ENCODE results near the gene FBP2.
"Not testable (repeated sequence)": the region's sequence is repeated elsewhere in the genome, so short reads cannot be mapped to it uniquely, and the experiment has no call there.

Gene FBP2

GRCh38 chr9:94563548-94563947 is 30.1 kb downstream of the FBP2 start:
- no peak for DNase-seq (ENCODE audit: low read depth)

DNA sequence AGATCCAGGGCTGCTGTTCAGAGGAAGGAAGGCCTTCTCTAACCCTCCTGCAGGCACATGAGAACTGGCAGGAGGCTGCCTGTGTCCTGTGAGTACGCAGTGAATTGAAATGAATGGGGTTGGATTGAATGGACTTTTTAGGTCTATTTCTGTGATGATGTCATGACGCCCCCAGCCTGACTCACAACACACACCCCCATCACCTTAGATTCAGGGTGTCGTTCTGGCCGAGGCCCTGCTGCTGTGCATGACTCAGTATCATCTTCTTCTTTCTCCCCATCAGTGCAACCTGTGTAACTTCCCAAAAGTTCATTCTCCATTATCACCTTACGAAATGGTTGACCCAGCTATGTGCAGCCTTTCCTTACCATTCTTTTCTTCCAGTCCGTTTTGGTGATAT is 33.4 kb downstream of the FBP2 start:
- no peak for DNase-seq (ENCODE audit: low read depth)

GRCh38 chr9:94557376-94557775 is 36.2 kb downstream of the FBP2 start:
- DNase-seq (ENCODE audit: low read depth) = no peak

DNA sequence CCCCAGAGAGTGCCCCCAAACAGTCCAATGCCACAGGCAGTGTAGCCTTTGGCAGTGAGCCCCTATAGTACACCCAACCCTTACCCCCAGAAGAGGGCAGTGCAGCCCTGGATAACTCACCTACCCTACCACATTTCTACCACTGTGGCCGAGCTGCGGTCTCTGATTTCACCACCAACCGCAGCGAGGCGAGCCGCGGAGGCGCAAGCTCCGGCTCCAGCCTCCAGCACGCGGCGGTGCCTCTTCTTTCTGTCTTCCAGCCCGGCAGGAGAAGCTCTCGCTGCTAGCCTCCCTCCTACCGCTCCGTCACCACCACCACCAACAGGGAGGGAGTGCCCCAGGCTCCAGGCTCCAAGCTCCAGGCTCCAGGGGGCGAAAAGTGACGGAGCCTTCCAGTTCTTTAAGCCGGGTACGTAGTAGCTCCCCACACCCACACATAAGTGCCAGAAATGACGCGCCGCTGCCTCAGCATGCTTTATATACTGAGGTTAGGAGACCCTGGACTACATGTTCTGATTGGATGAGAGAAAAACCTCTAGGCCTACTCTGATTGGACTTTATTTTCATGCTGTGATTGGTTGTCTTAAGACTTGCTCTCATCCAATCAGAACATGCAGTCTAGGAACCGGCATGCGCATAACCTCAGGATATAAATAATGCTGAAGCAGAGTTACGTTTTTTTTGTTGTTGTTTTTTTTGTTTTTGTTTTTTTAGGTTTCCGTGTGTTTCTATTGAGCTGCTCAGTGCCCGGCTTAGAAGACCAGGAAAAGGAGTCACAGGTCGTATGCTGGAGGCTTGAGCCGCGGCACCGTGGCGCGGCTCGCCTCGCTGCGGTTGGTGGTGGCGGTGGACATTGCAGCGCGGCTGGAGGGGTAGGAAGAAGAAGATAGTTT is 38.9 kb downstream of the FBP2 start, which contains the start of gene PCAT7:
PCAT7 (plus strand) TSS at position 645 of the 893 bp plus-strand sequence.
- no peak for DNase-seq (ENCODE audit: low read depth)

- no peak for DNase-seq (ENCODE audit: low read depth)
Measured at GRCh38 chr9:94554078-94554438, 39.6 kb downstream of the FBP2 start.

DNA sequence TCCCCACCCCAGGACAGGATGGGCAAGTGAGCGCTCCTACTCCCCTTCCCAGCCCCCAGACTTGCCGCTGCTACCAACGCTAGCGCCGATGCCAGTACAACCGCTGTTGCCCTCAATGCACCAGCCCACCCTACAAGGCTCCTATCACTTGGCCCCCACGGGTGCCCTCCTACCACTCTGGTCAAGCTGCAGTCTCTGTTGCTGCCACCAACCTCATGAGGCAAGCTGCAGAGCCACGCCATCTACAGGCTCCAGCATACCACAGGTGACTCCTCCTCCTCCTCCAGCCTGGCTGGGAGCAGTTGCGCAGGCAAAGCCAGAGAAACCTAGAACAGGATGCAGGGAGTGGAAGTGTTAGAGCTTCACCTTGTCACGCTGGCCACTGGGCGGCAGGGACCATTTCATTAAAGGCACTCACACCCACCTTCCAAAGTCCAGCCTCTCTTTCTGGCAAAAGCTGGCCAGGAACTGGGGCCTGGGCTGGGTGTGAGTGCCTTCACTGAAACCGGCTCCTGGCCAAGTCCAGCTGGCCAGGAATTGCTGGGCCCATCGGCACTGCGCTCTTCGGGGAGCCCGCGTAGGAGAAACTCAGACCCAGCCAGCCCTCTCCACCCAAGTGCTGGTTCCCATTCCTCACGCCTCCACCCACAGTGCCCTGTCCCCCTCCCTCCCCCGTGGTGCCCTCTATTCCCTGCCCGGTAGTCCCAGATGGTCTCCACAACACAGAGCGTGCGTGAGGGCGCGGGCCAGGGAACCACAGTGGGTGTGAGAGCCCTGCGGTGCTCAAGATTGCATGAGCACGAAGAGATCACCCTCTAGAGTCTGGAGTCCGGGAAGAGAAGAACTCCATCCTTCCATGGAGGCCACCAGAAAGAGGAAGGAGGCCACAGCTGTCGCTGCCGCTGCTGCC is 40.3 kb downstream of the FBP2 start:
- DNase-seq (ENCODE audit: low read depth) = no peak

- no peak for DNase-seq (ENCODE audit: low read depth)
Measured at GRCh38 chr9:94545940-94546339, 47.7 kb downstream of the FBP2 start.

DNA sequence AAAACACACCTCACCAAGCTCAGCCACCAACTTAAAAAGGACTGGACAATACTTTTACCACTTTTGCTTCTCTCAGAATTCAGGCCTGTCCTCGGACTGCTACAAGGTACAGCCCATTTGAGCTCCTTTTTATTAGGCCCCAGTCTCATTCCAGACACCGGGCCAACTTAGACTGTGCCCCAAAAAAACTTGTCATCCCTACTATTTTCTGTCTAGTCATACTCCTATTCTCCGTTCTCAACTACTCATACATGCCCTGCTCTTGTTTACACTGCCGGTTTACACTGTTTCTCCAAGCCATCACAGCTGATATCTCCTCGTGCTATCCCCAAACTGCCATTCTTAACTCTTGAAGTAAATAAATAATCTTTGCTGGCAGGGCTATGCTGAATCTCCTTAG is 49.3 kb downstream of the FBP2 start:
- DNase-seq (ENCODE audit: low read depth) = not testable (repeated sequence)

- no peak for DNase-seq (ENCODE audit: low read depth)
Measured at GRCh38 chr9:94538908-94539307, 54.7 kb downstream of the FBP2 start.

- DNase-seq (ENCODE audit: low read depth) = no peak
Measured at GRCh38 chr9:94534901-94535300, 58.7 kb downstream of the FBP2 start.

DNA sequence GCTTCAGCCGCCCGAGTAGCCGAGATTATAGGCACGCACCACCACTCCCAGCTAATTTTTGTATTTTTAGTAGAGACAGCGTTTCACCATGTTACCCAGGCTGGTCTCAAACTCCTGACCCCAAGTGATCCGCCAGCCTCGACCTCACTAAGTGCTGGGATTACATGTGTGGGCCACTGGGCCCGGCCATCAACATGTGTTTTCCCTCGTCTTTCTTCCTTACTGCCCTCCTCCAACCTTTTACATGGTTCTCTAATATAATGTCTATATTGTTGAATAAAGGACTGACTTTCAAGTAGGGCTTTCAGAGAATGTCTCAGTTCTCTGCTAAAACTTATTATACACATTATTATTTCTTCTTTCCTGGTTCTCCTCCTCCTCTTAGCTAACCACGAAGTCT is 60.0 kb downstream of the FBP2 start:
- DNase-seq (ENCODE audit: low read depth) = no peak

- no peak for DNase-seq (ENCODE audit: low read depth)
Measured at GRCh38 chr9:94533155-94533554, 60.5 kb downstream of the FBP2 start.

GRCh38 chr9:94528886-94529285 is 64.7 kb downstream of the FBP2 start:
- DNase-seq (ENCODE audit: low read depth) = no peak

DNA sequence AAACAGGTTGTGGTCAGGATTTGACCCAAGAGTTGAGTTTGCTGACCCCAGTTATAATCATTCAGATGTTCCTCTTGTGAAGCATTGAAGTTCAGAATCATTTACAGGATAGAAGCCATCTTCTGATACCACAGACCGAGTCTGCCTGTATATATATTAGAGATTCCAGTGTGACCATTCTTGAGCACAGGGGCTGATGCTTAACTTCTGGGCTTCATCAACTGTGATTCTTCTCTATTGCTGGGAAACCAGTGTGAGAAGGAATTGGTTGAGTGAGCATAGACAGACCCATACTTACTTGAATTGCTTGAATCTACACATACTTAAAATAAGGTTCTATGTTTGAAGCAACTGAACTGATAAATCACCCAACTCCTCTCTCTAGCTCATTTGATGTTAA is 66.7 kb downstream of the FBP2 start:
- DNase-seq (ENCODE audit: low read depth) = no peak

DNA sequence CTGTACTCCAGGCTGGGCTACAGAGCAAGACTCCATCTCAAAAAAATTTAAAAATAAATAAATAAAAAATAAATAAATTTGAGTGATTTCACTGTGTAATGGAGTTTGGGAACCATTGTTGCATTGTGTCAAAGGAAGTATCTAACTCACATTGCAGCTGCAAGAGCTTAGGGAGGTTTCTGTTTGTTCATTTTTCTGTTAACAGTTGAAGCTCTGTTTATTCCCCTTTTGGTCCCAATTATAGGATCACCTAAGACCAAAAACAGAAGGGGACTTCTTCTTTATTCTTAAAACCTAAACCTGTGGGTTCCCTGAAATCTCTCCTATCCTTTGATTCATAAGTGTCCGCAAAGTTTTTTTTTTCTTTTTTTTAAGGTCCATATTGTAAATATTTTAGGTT is 67.4 kb downstream of the FBP2 start:
- no peak for DNase-seq (ENCODE audit: low read depth)

GRCh38 chr9:94525396-94526035 is 68.1 kb downstream of the FBP2 start:
- DNase-seq (ENCODE audit: low read depth) = no peak

- DNase-seq (ENCODE audit: low read depth) = no peak
Measured at GRCh38 chr9:94517254-94517653, 76.4 kb downstream of the FBP2 start.

GRCh38 chr9:94514722-94515121 is 78.9 kb downstream of the FBP2 start:
- no peak for DNase-seq (ENCODE audit: low read depth)

GRCh38 chr9:94511955-94512265 is 81.7 kb downstream of the FBP2 start:
- no peak for DNase-seq (ENCODE audit: low read depth)

DNA sequence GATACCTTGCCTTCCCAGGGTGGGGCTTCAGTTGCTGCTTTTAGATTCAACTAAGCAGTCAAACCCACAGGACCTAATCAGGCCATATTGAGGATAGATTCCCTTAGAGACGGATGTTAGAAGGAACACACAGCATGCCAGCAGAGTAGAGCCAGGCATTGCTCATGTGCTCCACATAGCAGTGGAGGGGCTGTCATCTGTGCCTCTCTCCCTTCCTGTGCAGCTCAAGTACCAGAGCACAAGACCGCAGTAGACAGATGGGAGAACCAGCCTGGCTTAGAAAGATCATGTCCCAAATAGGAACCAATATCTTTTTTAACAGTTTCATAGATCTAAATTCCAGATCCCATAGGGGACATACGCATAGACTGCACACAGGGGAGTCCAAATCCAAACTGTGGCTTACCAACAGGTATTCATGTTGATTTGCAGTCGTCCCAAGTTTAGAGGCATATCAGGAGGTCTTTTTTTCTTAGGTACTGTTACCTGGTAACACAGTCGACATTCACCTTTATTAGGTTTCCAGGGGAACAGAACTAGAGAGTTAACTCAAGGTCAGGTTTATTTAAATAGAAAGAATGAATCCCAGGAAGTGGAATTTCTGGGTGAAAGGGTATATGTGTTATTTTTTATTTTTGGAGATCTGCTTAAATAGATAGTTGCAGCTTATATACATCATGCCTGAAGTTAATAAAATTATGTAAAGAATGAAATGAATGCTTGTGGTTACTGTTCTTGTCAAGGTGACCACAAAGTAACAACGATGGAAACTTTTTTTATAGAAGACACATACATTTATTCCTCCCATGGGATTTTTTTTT is 82.3 kb downstream of the FBP2 start:
- no peak for DNase-seq (ENCODE audit: low read depth)

Data from activated T-helper 9 cell treated with anti-CD3 and anti-CD28 coated beads, Interleukin-2, amount 50 U/mL, for 16 hours (primary cell).